Tibial artery (tissue), 4 donors: ENCODE data around the gene PCDHGA4.
"Not testable (repeated sequence)": the region's sequence is repeated elsewhere in the genome, so short reads cannot be mapped to it uniquely, and the experiment has no call there.

Experiments
- DNase-seq, 2 donors: peaks; one replicate each; pipeline ENCODE4 v3.0.0-alpha.2; 2019
- H3K27ac ChIP-seq, 2 donors: fragments of 200-600 bp; sonication (generic) in 1 of 2; 1 replicate in 1 of 2; 2 replicates in 1 of 2; pipeline ENCODE4 v1.5.1; 2018 to 2019; ENCODE audit warnings: mild to moderate bottlenecking in 1 of 2
- H3K27me3 ChIP-seq, 2 donors: fragments of 200-600 bp; sonication (generic) in 1 of 2; one replicate each; pipeline versions ENCODE4 v1.5.1 to v1.6.0; 2016 to 2019
- H3K36me3 ChIP-seq, 3 donors: fragments of 200-600 bp; sonication (generic) in 2 of 3; one replicate each; pipeline ENCODE4 v1.5.1; 2016 to 2019; ENCODE audit warnings: mild to moderate bottlenecking in 2 of 3
- H3K4me1 ChIP-seq, 4 donors: fragments of 200-600 bp; sonication (generic) in 2 of 4; 1 replicate in 3 of 4; 2 replicates in 1 of 4; pipeline ENCODE4 v1.5.1; 2016 to 2019
- H3K4me3 ChIP-seq, 2 donors: fragments of 200-600 bp; sonication (generic) in 1 of 2; 1 replicate in 1 of 2; 2 replicates in 1 of 2; pipeline ENCODE4 v1.5.1; 2018 to 2019; ENCODE audit warnings: mild to moderate bottlenecking in 2 of 2
- H3K9me3 ChIP-seq, 3 donors: fragments of 200-600 bp; sonication (generic) in 1 of 3; one replicate each; pipeline ENCODE4 v1.5.1; 2016 to 2019
- CTCF ChIP-seq, 2 experiments: fragments of 200-600 bp in 1 of 2; fragments of 450-650 bp in 1 of 2; IDR thresholded peaks; one replicate each; pipeline ENCODE4 v1.5.1; 2017 to 2019; ENCODE audit warnings: antibody characterized with exemption in 2 of 2, mild to moderate bottlenecking in 1 of 2, moderate library complexity in 1 of 2
- intact Hi-C: fragments of 100-400 bp; cut with DNase I; formaldehyde crosslinking; loops from one replicate; pipeline ENCODE4 v1.15.0; 2023; ENCODE audit warnings: low total_unique reads

PCDHGA4 gene

GRCh38 chr5:141384471-141385267 lies 29.8 kb downstream of the PCDHGA4 start:
- intact Hi-C loops: no loop called here
- no peak for DNase-seq
- Histone ChIP-seq H3K36me3 (peaks cover 4 to 66% (median 64%) of the 10 kb centered on the region in 3 donors), H3K27me3 (no peaks in the 10 kb centered on the region), H3K27ac (no peak overlapping the region), H3K4me1 (no peaks in the 10 kb centered on the region), H3K4me3 (no peak overlapping the region), H3K9me3 (peaks cover 37 to 98% (median 89%) of the 10 kb centered on the region in 3 donors)
- TF ChIP-seq CTCF (IDR thresholded peaks at IDR 0.05): no peak

GRCh38 chr5:141387557-141388311 lies 32.9 kb downstream of the PCDHGA4 start, which contains the start of gene PCDHGB4:
PCDHGB4 (plus strand) TSS chr5:141387698; CDS start chr5:141387885, 187 bp downstream.
- H3K27ac ChIP-seq, H3K4me1 ChIP-seq, DNase-seq, H3K4me3 ChIP-seq, intact Hi-C loops, H3K27me3 ChIP-seq: not testable (repeated sequence)
- H3K36me3 ChIP-seq: peaks cover 5 to 78% (median 74%) of the 10 kb centered on the region in 3 donors
- peaks cover 37 to 98% (median 86%) of the 10 kb centered on the region in 3 donors for H3K9me3 ChIP-seq

- Histone ChIP-seq H3K4me3 (no peak overlapping the region), H3K9me3 (peaks cover 35 to 98% (median 86%) of the 10 kb centered on the region in 3 donors)
These were observed 33.8 kb downstream of the PCDHGA4 start for GRCh38 chr5:141388661-141389060.

GRCh38 chr5:141389153-141390042 lies 34.6 kb downstream of the PCDHGA4 start:
- Histone ChIP-seq H3K4me1 (no peaks in the 10 kb centered on the region), H3K9me3 (peaks cover 35 to 98% (median 86%) of the 10 kb centered on the region in 3 donors), H3K36me3 (peaks cover 4 to 74% (median 66%) of the 10 kb centered on the region in 3 donors), H3K27ac (no peak overlapping the region), H3K27me3 (no peaks in the 10 kb centered on the region), H3K4me3 (no peak overlapping the region)
- no peak for DNase-seq
- no peak for TF ChIP-seq CTCF (IDR thresholded peaks at IDR 0.05)
- intact Hi-C loops: no loop called here

More at GRCh38 chr5:141388661-141389060, 33.8 kb downstream of the PCDHGA4 start:
- Histone ChIP-seq H3K36me3 (peaks cover 4 to 78% (median 70%) of the 10 kb centered on the region in 3 donors), H3K4me1 (no peaks in the 10 kb centered on the region), H3K27ac (no peak overlapping the region), H3K27me3 (no peaks in the 10 kb centered on the region)
- no peak for DNase-seq
- TF ChIP-seq CTCF (IDR thresholded peaks at IDR 0.05): no peak
- intact Hi-C loops: no loop called here

- DNase-seq: no peak
- no peaks in the 10 kb centered on the region for H3K27me3 ChIP-seq
- no peak within 1 kb of the TSS for H3K4me3 ChIP-seq
- peaks cover 4 to 63% (median 45%) of the 10 kb centered on the region in 3 donors for H3K36me3 ChIP-seq
- H3K9me3 ChIP-seq: peaks cover 35 to 98% (median 84%) of the 10 kb centered on the region in 3 donors
- TF ChIP-seq CTCF (IDR thresholded peaks at IDR 0.05): no peak
- H3K27ac ChIP-seq: no peak within 1 kb of the TSS
- intact Hi-C loops: no loop called here
- H3K4me1 ChIP-seq: no peaks in the 10 kb centered on the region
These were observed 37.8 kb downstream of the PCDHGA4 start, which contains the start of gene PCDHGA8 for GRCh38 chr5:141392429-141393198. PCDHGA8 (plus strand) TSS chr5:141392633; CDS start chr5:141392814, 181 bp downstream.
